HG02759 (cell line): ENCODE data around the gene COQ8B.

Source experiments
- ATAC-seq: cut with Tn5 transposase; IDR thresholded peaks from one replicate; pipeline ENCODE4 v1.9.1; 2021; ENCODE audit warnings: mild to moderate bottlenecking, moderate library complexity; ENCODE audit not compliant: unreplicated experiment

The COQ8B gene

GRCh38 chr19:40642051-40642706 lies 74.5 kb downstream of the COQ8B start:
- ATAC-seq = no peak
